Endothelial cell of coronary artery (primary cell): Measurements from ENCODE around the gene CACHD1. TPM values are rescaled to one million over a fixed set of nuclear protein-coding genes. Genes with fewer than 3 reads are reported as not detected.

ENCODE experiments used
- total RNA-seq: library from RNA; depleted of rRNA; stranded (reverse); fragments of >200 nt; gene quantifications from 2 replicates; pipeline ENCODE4 v1.2.3, GENCODE V29; 2014

The CACHD1 gene
- 1.0 and 3.1 TPM in 2 replicates for total RNA-seq

DNA sequence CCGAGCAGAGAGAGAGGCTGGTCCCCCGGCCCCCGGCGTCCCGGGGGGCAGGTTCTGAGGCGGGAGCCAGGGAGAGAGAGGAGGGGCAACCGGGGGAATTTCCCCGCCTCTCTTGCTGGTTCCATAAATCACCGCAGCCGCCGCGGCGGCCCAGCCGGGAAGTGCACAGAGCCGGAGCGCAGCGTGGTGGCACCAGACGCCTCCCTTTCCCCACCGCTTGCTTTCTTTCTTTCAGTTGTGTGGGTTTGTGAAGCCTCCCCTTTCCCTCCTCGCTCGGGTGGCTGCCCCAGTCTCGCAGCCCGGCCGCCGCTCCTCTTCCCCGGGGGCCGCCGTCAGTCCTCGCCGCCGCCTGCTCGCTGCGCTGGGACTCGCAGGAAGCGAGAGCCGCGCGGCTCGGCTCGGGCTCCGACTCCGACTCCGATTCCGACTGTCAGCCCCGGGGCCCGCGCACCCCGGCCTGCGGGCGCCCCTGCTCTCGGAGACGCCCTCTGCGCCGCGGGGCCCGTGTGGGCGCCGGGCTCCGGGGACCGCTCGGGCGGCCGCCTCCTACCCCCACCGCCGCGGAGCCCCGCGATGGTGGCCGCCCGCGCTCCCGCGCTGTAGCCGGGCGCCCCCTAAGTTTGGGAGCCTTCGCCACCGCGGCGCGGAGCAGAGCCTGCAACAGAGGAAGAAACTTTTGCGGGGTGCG lies at the start of gene CACHD1:
CACHD1 (plus strand) TSS at position 153 of the 688 bp plus-strand sequence. CDS start 616 bp downstream, outside the sequence.

